Measurements from ENCODE around the gene MEIS2.

Gene MEIS2

DNA sequence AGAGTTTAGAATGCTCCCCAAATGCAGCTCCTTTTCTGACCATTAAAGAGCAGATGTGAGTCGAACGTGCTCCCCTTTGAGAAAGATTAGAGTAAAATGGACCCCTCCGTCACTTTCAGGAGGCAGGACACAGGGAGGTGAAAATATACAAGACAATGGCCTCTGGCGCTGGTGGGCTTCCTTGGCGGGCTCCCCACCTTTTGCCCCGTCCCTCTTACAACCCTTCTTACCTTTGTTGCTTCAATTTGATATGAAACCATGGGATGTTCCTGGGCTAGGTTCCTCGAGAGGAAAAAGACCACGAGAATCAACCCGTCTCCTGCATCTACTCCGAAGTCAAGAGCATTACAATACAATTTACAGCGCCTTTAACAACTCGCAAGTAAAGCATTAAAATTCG, 214.2 kb downstream of the MEIS2 start:
- DNase-seq, result no peak

DNA sequence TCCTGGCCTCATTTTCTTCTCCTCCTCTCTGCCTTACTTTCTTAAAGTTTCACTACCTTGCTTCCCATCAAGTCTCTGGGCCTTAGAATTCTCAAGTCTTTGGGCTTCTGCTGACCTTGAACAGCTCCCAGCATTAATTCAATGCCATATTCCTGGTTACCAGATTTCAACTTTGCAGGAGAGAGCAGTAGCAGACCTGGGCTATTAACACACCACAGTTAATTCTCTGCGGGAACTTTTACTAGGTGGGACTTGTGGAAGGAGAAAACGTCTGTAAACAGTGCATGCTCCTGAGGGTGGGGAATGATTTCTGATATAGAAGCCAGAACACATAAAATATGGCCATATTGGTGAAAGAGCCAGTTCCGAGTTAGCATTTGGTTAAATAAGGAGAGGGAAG, 214.6 kb downstream of the MEIS2 start:
- no peak for DNase-seq

DNA sequence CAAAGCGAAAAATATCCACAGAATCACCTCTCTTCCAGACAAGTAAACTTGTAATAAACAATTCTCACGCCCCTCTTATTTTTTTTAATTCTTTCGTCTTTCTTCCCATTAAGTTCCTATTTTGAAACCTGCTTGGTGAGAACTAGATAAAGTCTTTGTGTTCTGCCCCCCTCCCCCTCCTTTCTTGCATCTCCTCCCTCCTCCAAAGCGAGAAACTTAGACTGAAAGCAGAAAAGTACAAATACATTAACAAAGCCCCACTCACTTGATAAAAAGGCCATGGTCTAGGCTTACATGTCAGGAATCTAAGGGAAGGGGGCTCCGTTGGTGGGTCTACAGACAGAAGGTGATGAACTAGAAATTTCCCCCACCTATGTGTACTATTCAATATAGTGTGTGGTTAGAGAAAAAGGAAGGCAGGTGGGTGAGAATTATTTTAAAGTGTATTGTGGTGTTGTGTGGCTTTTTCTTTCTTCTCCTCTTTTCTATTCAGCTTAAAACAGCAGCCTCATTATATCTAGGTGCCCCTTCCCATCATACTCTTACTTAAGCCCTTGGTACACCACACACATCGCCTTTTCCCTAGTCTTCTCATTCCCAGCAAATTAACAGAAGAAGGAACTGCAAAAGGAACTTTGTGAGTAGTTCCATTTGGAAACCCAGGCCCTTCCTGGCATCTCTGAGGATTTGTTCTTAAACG, 215.3 kb downstream of the MEIS2 start:
- no peak for DNase-seq

DNA sequence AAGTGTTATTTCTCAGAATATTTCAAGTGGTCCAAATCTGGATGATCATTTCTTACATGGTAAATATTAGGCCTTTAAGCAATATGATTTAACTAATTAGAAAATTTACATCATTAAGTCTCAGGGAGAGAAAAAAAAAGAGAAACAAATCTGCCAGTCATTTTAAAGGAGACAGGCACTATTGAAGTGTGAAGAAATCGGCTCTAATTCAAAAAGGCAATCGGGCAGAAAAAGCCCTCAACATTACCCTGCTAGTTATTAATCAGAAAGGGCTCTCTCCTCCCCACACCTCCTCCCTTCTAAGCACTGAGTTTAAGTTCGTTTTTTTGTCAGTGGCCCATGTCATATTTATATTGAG, 215.9 kb downstream of the MEIS2 start:
- DNase-seq, result no peak

DNA sequence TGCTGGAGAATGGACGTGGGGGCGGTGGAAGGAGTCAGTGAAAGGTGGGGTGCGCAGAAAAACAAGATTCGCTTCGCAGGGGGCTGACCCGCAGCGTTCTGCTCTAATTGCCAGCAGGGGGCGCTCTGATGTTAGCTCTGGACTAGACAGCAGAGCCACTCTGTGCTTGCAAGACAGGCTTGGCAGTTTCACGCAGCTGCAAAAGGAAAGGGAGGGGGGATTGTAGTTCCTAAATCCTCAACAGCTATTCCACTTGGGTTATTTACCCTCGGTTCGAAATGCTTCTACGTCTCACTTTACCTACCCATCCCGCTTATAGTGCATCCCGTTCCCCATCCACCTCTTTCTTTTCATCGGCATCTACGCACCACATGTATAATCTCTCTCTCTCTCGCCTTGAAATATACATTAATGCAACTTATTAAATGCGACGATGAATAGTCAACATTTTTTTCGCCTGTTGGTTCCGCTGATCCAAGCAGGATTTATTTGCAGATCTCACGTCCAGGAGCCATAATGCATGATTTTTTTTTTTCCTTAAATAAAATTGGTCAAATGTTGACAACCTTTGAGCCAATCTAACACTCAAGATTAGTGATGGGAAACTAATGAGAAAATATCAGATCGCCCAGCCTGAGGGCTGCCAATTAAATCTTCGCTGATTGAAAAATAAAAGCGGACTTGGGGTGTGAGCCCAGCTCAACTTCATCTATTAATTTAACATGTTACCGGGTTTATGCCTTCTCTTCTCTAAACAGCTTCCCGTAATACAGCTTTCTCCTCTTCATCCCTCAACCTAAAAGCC, 216.4 kb downstream of the MEIS2 start:
- DNase-seq, result peak; percentile 85

DNA sequence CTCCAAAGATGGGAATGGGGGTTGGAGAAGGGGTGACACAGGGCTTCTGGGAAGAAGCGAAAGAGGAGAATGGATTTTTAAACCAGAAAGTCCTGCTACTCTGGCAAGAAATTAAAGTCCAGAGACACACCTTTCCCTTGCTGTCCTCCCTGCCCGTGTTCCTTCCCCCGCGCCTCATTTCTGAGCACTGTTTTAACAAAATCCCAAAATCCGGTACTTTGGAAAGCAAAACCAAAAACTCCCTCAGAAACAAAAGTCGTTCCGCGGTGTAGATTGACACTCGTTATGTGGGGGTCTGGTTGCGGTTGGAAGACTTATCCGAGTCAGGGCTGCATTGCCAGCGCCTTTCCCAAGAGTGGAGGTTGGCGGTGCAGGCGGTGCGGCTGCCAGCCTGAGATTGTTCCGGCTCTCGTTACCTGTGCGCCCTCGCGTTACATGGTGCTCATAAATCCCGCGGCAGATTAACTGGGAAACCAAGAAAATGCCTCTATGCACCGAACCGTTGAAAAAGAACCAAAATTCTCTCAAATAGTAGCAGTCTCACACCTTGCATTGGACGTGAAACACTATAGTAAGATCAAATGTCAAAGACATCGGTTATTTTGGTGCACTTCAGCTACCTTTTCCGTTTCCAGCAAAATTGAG, 217.7 kb downstream of the MEIS2 start:
- DNase-seq, result peak; percentile 34

DNA sequence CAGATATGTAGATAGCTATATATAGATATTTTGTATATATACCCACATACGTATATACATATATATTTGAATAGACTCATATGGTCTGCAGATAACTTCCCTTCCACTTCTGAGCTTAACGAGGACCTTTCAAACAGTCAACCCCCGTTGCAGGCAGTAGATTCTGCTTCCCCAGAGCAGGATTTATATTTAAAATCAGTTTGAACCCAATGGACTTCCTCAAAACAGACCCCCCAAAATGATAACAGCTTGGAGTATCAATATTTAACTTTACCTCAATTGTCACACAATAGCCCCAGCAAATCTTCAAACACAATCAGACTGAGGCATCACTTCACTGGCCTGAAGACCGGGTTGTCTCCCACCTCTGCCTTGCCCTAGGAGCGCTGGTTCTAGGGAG, 218.3 kb downstream of the MEIS2 start:
- DNase-seq, result no peak

DNA sequence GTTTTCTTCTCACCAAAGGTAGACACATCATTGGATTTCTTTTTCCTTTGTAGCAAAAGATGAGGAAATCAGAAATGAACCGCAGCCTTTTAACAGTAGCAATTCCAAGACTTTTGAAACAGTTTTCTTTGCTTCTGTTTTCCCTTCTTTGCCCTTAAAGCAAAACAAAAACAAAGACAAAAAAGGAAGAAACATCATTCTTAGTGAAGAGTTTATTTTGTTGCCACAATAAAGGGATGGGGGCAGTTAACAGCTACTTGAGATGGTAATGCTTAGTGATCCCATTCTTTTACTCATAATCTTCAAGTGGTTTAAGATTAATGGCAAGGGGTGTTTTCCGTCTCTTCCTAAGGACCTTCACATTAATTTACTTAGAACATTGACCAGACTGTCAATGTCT, 218.8 kb downstream of the MEIS2 start:
- no peak for DNase-seq

DNA sequence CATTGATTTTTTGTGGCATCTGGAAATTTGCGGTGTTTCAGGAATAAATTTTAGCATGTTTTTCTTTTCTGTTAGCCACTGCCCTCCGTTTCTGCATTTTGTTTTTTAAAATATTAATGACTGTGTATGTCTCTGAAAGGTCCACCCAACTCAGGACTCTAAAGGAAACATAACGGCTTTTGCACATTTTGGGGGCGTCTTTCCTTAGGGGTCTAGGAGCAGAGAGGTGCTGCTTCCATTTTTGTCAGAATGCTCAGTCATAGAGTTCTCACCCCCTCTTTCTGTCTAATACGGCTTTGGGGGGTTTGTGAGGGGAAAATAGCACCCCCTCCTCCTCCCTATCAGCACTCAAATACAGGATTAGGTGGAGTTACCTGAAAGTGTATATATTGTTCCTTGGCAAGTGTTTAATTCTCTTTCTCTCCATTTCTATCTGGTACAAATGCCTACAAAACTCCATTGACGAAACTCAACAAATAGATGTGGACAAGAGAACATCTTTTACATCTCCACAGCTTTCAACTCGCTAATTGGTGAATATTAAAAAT, 219.4 kb downstream of the MEIS2 start:
- DNase-seq, result no peak

DNA sequence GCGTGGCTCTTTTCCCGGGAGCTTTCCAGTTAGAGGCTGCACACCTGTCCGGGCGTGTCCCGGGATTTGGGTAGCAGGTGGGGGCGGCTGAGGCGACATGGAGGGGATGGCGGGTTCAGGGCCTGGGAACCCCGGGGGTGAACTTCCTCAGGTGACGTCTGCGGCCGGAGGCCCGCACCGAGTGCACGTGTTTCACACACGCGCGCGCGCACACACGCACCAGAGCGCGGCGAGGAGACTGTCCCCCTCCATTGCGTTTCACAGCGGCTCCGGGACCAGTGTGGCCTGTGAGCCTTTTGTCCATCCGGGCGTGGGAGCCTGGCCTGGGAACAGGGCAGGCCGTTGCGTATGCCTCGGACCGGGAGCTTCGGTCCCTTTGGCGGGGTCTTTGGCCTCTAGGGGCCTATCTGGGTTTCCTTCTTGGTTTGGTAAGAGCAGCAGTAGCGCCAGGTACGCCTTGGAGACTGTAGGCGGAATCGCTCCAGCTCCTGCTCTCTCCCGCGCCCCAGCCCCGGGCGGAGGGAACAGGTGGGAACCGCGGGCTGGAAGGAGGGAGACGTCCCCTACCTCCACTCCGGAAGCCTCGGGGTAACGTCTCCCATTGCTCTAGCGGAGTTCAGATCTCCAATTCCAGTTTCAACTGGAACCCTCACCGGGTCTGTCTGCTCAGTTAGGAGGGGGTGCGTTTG, 220.0 kb downstream of the MEIS2 start:
- DNase-seq, result no peak

DNA sequence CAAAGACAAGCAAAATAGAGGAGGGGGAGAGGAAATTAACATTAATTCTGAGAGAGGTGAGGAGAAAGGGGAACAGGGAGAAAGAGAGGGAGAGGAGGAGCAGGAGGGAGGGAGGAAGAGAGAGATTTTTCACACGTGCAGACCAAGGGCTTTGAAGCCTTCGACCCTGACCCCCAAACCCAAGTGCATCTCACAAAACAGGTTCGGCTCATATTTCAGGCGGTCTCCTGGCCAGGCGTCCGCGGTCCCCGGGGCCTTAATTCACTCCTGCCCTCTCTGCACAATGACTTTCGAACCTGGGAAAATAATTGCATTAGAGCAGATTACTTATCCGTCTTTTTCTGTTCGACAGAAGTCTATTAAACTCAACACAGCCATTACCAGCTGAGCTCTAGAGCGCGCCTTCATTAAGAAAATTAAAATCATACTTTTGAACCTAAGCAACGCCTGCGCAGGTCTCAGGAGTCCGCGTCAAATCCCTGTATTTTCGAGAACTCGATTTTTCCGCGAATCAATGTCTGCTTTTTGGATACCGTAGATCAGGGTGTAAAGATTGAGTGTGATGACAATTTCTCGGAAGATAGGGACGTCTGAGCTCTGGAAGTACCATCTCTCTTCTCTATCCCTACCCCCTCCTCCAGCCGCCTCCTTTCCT, 220.7 kb downstream of the MEIS2 start:
- DNase-seq, result no peak

DNA sequence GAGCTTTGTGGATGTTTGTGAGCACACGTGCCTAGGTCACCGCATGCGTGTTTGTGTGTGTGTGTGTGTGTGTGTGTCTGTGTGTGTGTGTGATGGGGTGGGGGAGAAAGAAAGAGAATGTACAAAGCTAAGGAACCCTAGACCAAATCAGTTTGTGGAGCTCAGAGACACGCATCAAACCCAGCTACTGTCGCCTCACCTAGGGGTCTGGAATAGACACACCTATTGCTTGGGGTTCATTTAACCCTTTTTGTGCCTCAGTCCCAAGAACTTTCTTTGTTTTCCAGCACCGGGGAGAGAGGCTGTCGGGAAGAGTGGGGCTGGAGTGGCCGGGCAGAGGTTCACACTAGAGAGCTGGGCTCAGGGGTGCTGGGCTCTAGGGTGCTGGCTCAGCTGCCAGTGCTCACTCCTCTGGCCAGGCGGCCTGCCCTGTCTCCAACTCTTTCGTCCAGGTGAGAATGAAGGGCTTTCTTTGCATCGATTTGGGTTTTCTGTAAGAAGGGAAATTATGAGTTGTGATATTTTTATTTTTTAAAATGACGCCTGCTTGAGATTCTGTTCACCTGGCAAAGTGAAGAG, 221.6 kb downstream of the MEIS2 start:
- no peak for DNase-seq

DNA sequence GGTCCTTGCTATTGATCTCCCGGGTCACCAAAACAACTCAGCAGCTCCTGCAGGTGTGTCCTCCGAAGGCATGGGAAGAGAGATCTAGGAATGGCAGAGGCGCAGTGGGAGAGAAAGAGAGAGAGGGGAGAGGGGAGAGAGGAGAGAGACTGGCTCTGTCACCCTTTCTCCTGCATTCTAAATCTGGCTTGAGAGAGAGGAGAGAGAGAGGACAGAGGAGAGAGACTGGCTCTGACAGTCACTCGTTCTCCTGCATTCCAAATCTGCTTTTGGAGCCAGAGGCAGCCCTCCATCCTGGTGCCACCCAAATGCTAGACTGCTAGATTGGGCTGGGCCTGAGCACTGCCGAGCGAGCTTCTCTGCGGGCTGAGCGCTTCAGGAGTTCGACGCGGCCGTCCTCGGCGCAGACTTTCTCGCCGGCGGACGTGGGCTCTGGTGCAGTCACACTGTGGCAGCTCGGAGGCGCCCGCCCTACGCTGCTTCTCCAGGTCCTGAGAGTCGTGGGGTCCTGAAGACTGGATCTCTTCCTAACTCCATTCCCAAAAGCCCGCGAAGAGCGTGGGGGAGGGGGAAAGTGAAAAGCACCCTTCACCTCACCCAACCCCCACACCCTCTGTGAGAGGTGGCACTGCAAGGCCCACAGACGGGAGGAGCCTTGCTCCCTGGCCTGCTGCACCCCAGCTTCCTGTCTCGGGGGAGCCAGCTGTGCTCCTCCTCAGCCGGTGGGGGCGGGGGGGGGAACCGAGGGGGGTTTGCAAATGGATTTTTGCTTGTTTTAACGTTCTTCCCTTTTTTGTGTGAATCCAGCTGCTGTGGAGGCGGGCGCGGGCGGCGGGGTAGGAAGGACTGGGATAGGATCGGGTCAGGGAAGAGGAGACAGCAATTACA, 222.3 kb downstream of the MEIS2 start:
- DNase-seq, result no peak

DNA sequence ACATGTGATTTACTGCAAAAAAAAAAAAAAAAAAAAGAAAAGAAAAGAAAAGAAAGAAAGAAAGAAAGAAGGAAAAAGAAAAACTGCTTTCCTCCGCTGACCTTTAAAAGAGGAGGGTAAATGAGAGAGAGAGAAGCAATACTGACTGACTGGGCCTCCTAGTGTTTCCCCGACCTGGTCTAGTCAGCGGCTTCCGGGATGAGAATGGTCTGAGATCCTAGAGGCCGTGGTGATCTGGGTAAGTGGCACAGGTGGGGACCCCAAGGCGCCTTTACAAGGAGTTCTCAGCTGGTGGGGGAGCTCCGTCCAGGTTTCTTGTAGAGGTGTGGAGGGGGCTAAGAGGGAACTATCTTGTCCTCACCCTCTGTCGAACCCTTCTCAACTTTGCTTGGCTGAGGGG, 223.1 kb downstream of the MEIS2 start:
- no peak for DNase-seq

DNA sequence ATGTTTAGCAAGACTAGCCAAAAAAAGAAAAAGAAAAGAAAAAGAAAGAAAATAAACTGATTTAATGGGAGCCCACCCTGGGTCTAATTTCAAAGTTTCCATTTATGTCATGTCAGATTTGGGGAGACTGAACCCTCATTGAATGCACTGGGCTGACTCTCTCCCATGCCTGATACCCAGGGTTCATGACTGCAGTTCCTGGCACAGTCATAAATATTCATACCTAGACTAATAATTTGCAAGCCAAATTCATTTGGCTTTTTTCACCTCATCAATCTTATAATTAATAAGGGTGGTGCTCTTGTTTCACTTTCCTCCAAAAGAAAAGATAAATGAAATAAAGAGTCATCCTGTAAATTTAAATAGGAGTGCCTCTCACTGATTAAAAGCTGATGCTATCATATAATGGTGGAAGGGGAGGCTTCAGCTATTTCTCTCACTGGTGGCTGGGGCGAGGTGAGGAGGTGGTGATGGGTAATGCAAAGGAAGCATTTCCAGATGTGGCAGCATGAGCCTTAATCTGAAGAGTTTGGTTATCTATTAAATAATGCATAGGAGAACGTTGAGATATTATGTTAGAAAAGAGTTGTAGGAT, 224.5 kb downstream of the MEIS2 start:
- DNase-seq, result no peak

DNA sequence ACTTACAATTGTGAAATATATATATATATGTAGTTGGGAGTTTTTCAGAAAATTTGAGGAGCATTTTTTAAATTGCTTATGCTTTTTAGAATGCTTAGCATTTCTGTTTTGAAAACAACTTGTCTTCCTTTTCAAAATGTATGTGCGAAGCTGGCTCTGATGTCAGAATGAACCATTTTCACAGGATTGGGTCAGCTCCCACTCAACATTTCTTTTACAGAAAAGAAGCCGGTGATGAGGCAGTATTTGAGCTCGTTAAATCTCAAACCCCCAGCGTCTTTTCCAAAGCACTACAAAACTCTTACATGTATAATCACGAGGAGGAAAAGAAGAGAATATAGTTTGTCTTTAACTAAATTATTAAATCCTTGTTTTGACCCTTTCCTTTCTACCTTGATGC, 225.4 kb downstream of the MEIS2 start:
- no peak for DNase-seq

DNA sequence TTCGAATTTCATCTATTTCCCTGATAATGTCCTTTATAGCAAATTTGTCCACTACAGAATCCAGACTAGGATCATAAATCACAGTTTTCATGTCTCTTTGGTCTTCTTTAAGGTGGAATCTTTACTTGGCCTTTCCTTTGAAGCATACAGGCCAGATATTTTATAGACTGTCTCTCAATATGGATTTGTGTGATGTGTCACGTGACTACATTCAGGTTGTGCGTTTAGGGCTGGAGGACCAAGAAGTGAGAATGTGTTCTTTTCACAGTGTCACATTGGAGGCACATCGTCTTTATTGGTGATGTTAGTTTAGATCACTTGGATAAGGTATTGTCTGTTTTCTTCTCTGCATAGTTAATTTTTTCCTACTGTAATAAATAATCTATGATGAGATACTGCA, 232.9 kb downstream of the MEIS2 start:
- no peak for DNase-seq

DNA sequence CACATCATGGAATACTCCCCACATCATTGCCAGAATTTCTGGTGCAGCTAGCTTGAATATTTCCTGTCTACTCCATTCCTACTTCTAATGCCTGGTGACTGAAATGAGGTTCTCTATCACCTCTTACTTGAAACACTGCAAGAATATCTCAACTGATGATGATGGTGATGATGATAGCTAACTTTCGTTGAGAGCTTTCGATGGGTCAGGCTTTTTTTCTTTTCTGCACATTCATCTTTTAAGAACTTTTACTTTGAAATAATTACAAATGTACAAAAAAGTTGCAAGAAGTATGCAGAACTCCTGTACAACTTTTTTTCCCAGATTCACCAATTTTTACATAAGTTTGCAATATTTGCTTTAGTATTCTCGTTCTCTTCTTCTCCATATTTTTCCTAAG, 233.5 kb downstream of the MEIS2 start:
- no peak for DNase-seq

DNA sequence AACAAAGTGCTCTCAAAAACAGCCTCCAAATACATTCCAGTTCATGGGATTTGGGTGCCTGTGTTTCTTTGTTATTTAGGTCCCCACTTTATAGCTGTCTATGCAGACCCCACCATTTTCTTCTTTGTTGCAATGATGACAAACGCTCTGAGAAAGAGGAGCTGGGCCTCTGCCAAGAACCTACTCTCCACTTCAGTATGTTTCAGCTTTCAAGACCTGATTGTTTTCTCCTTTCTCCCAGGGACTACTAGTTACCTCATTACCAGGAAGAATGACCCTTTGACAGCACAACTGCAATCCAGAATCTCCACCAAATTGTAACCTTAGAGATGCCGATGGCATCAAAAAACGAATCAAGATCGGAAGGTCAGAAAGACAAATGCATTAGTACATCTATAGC, 236.8 kb downstream of the MEIS2 start:
- DNase-seq, result no peak

DNA sequence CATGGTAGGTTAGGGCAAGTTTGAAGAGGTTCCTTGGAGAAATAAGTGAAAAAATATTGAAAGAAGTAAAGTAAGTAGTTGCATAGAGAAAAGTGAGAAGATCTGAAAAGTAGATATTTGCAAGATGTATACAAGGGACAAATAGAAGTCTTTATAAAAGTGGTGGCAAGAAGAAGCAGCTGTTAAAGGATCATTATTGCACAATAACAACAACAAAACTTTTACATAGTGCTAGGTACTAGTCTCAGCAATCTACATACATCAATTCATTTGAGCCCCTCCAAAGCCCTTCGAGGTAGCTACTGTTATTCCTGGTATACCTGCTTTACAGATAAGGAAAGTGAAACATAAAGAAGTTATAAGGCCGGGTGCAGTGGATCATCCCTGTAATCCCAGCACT, 239.6 kb downstream of the MEIS2 start:
- no peak for DNase-seq

DNA sequence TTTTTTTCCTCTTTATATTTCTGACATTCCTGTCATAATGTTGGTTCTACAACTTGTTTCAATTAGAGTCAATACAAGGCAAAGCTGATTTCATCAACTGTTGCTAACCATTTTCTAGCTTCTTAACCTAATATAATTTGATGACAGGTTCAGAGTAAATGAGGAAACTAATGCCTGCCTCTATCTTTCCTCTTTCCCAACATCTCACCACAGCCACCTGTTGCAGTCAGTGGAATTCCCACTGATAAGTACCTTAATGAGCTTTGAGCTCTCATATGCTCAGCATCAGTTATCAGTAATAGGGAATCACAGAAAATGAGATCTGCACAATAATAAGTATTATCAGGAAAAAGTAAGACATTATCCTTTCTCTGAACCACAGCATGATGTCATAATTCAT, 241.9 kb downstream of the MEIS2 start:
- DNase-seq, result no peak
